ENCODE results near the gene CCDC33.

CCDC33 gene

GRCh38 chr15:74268020-74268419, 31.9 kb downstream of the CCDC33 start:
- H3K36me3 ChIP-seq (ENCODE audit: control insufficient read depth in 2 of 2, insufficient read depth in 2 of 2, low read length in 2 of 2): no peaks in the 10 kb centered on the region
- H3K4me3 ChIP-seq (ENCODE audit: low read length in 2 of 2): no peak overlapping the region
- H3K27ac ChIP-seq (ENCODE audit: low read depth in 2 of 2, low read length in 2 of 2): no peak overlapping the region
- H3K9me3 ChIP-seq (ENCODE audit: control insufficient read depth in 2 of 2, low read length in 2 of 2): no peaks in the 10 kb centered on the region
- no peaks in the 10 kb centered on the region for H3K4me1 ChIP-seq (ENCODE audit: control insufficient read depth in 2 of 2, insufficient read depth in 2 of 2, low read length in 2 of 2)
- H3K9ac ChIP-seq (ENCODE audit: low read depth in 1 of 2, low read length in 2 of 2): no peak overlapping the region
- H3K27me3 ChIP-seq (ENCODE audit: control insufficient read depth in 2 of 2, insufficient read depth in 2 of 2, low read length in 2 of 2): no peaks in the 10 kb centered on the region

- Histone ChIP-seq H3K36me3 (ENCODE audit: control insufficient read depth in 2 of 2, insufficient read depth in 2 of 2, low read length in 2 of 2) (no peaks in the 10 kb centered on the region), H3K27ac (ENCODE audit: low read depth in 2 of 2, low read length in 2 of 2) (no peak overlapping the region), H3K9ac (ENCODE audit: low read depth in 1 of 2, low read length in 2 of 2) (no peak overlapping the region), H3K27me3 (ENCODE audit: control insufficient read depth in 2 of 2, insufficient read depth in 2 of 2, low read length in 2 of 2) (no peaks in the 10 kb centered on the region), H3K4me3 (ENCODE audit: low read length in 2 of 2) (no peak overlapping the region), H3K4me1 (ENCODE audit: control insufficient read depth in 2 of 2, insufficient read depth in 2 of 2, low read length in 2 of 2) (no peaks in the 10 kb centered on the region), H3K9me3 (ENCODE audit: control insufficient read depth in 2 of 2, low read length in 2 of 2) (no peaks in the 10 kb centered on the region)
These were observed 33.4 kb downstream of the CCDC33 start for GRCh38 chr15:74269362-74270035.

- Histone ChIP-seq H3K27me3 (ENCODE audit: control insufficient read depth in 2 of 2, insufficient read depth in 2 of 2, low read length in 2 of 2) (no peaks in the 10 kb centered on the region), H3K36me3 (ENCODE audit: control insufficient read depth in 2 of 2, insufficient read depth in 2 of 2, low read length in 2 of 2) (no peaks in the 10 kb centered on the region)
These were observed 34.0 kb downstream of the CCDC33 start for GRCh38 chr15:74270155-74270554.

GRCh38 chr15:74270854-74271520, 34.9 kb downstream of the CCDC33 start:
- Histone ChIP-seq H3K4me3 (ENCODE audit: low read length in 2 of 2) (no peak overlapping the region), H3K9ac (ENCODE audit: low read depth in 1 of 2, low read length in 2 of 2) (no peak overlapping the region), H3K36me3 (ENCODE audit: control insufficient read depth in 2 of 2, insufficient read depth in 2 of 2, low read length in 2 of 2) (no peaks in the 10 kb centered on the region), H3K27ac (ENCODE audit: low read depth in 2 of 2, low read length in 2 of 2) (no peak overlapping the region), H3K9me3 (ENCODE audit: control insufficient read depth in 2 of 2, low read length in 2 of 2) (no peaks in the 10 kb centered on the region), H3K27me3 (ENCODE audit: control insufficient read depth in 2 of 2, insufficient read depth in 2 of 2, low read length in 2 of 2) (no peaks in the 10 kb centered on the region), H3K4me1 (ENCODE audit: control insufficient read depth in 2 of 2, insufficient read depth in 2 of 2, low read length in 2 of 2) (no peaks in the 10 kb centered on the region)

More at GRCh38 chr15:74270155-74270554, 34.0 kb downstream of the CCDC33 start:
- H3K4me3 ChIP-seq (ENCODE audit: low read length in 2 of 2): no peak overlapping the region
- H3K27ac ChIP-seq (ENCODE audit: low read depth in 2 of 2, low read length in 2 of 2): no peak overlapping the region
- no peak overlapping the region for H3K9ac ChIP-seq (ENCODE audit: low read depth in 1 of 2, low read length in 2 of 2)
- H3K4me1 ChIP-seq (ENCODE audit: control insufficient read depth in 2 of 2, insufficient read depth in 2 of 2, low read length in 2 of 2): no peaks in the 10 kb centered on the region
- no peaks in the 10 kb centered on the region for H3K9me3 ChIP-seq (ENCODE audit: control insufficient read depth in 2 of 2, low read length in 2 of 2)

- H3K27me3 ChIP-seq (ENCODE audit: control insufficient read depth in 2 of 2, insufficient read depth in 2 of 2, low read length in 2 of 2): no peaks in the 10 kb centered on the region
- H3K4me1 ChIP-seq (ENCODE audit: control insufficient read depth in 2 of 2, insufficient read depth in 2 of 2, low read length in 2 of 2): no peaks in the 10 kb centered on the region
These were observed 36.7 kb downstream of the CCDC33 start for GRCh38 chr15:74272812-74273211.

GRCh38 chr15:74274470-74275038, 38.4 kb downstream of the CCDC33 start:
- Histone ChIP-seq H3K4me1 (ENCODE audit: control insufficient read depth in 2 of 2, insufficient read depth in 2 of 2, low read length in 2 of 2) (no peaks in the 10 kb centered on the region), H3K4me3 (ENCODE audit: low read length in 2 of 2) (no peak overlapping the region), H3K27ac (ENCODE audit: low read depth in 2 of 2, low read length in 2 of 2) (no peak overlapping the region), H3K27me3 (ENCODE audit: control insufficient read depth in 2 of 2, insufficient read depth in 2 of 2, low read length in 2 of 2) (no peaks in the 10 kb centered on the region), H3K36me3 (ENCODE audit: control insufficient read depth in 2 of 2, insufficient read depth in 2 of 2, low read length in 2 of 2) (no peaks in the 10 kb centered on the region), H3K9ac (ENCODE audit: low read depth in 1 of 2, low read length in 2 of 2) (no peak overlapping the region), H3K9me3 (ENCODE audit: control insufficient read depth in 2 of 2, low read length in 2 of 2) (no peaks in the 10 kb centered on the region)

More at GRCh38 chr15:74272812-74273211, 36.7 kb downstream of the CCDC33 start:
- Histone ChIP-seq H3K9ac (ENCODE audit: low read depth in 1 of 2, low read length in 2 of 2) (no peak overlapping the region), H3K36me3 (ENCODE audit: control insufficient read depth in 2 of 2, insufficient read depth in 2 of 2, low read length in 2 of 2) (no peaks in the 10 kb centered on the region), H3K9me3 (ENCODE audit: control insufficient read depth in 2 of 2, low read length in 2 of 2) (no peaks in the 10 kb centered on the region), H3K4me3 (ENCODE audit: low read length in 2 of 2) (no peak overlapping the region), H3K27ac (ENCODE audit: low read depth in 2 of 2, low read length in 2 of 2) (no peak overlapping the region)

GRCh38 chr15:74275957-74276356, 39.8 kb downstream of the CCDC33 start:
- Histone ChIP-seq H3K36me3 (ENCODE audit: control insufficient read depth in 2 of 2, insufficient read depth in 2 of 2, low read length in 2 of 2) (no peaks in the 10 kb centered on the region), H3K4me1 (ENCODE audit: control insufficient read depth in 2 of 2, insufficient read depth in 2 of 2, low read length in 2 of 2) (no peaks in the 10 kb centered on the region), H3K27me3 (ENCODE audit: control insufficient read depth in 2 of 2, insufficient read depth in 2 of 2, low read length in 2 of 2) (peaks cover 0 to under 1% of the 10 kb centered on the region in 2 donors), H3K9ac (ENCODE audit: low read depth in 1 of 2, low read length in 2 of 2) (no peak overlapping the region), H3K9me3 (ENCODE audit: control insufficient read depth in 2 of 2, low read length in 2 of 2) (no peaks in the 10 kb centered on the region), H3K4me3 (ENCODE audit: low read length in 2 of 2) (no peak overlapping the region), H3K27ac (ENCODE audit: low read depth in 2 of 2, low read length in 2 of 2) (no peak overlapping the region)

- no peaks in the 10 kb centered on the region for H3K9me3 ChIP-seq (ENCODE audit: control insufficient read depth in 2 of 2, low read length in 2 of 2)
- no peak overlapping the region for H3K27ac ChIP-seq (ENCODE audit: low read depth in 2 of 2, low read length in 2 of 2)
- peaks cover 0 to 2% of the 10 kb centered on the region in 2 donors for H3K27me3 ChIP-seq (ENCODE audit: control insufficient read depth in 2 of 2, insufficient read depth in 2 of 2, low read length in 2 of 2)
- H3K9ac ChIP-seq (ENCODE audit: low read depth in 1 of 2, low read length in 2 of 2): no peak overlapping the region
- H3K4me1 ChIP-seq (ENCODE audit: control insufficient read depth in 2 of 2, insufficient read depth in 2 of 2, low read length in 2 of 2): no peaks in the 10 kb centered on the region
- H3K4me3 ChIP-seq (ENCODE audit: low read length in 2 of 2): no peak overlapping the region
- H3K36me3 ChIP-seq (ENCODE audit: control insufficient read depth in 2 of 2, insufficient read depth in 2 of 2, low read length in 2 of 2): no peaks in the 10 kb centered on the region
These were observed 40.4 kb downstream of the CCDC33 start for GRCh38 chr15:74276560-74276959.

GRCh38 chr15:74277242-74277810, 41.2 kb downstream of the CCDC33 start:
- peaks cover 0 to 2% of the 10 kb centered on the region in 2 donors for H3K27me3 ChIP-seq (ENCODE audit: control insufficient read depth in 2 of 2, insufficient read depth in 2 of 2, low read length in 2 of 2)
- H3K4me1 ChIP-seq (ENCODE audit: control insufficient read depth in 2 of 2, insufficient read depth in 2 of 2, low read length in 2 of 2): no peaks in the 10 kb centered on the region
- H3K4me3 ChIP-seq (ENCODE audit: low read length in 2 of 2): no peak overlapping the region
- H3K9ac ChIP-seq (ENCODE audit: low read depth in 1 of 2, low read length in 2 of 2): no peak overlapping the region
- no peaks in the 10 kb centered on the region for H3K9me3 ChIP-seq (ENCODE audit: control insufficient read depth in 2 of 2, low read length in 2 of 2)
- H3K27ac ChIP-seq (ENCODE audit: low read depth in 2 of 2, low read length in 2 of 2): no peak overlapping the region
- no peaks in the 10 kb centered on the region for H3K36me3 ChIP-seq (ENCODE audit: control insufficient read depth in 2 of 2, insufficient read depth in 2 of 2, low read length in 2 of 2)

- H3K9me3 ChIP-seq (ENCODE audit: control insufficient read depth in 2 of 2, low read length in 2 of 2): no peaks in the 10 kb centered on the region
- no peak overlapping the region for H3K27ac ChIP-seq (ENCODE audit: low read depth in 2 of 2, low read length in 2 of 2)
- no peak overlapping the region for H3K9ac ChIP-seq (ENCODE audit: low read depth in 1 of 2, low read length in 2 of 2)
- peaks cover 0 to 2% of the 10 kb centered on the region in 2 donors for H3K27me3 ChIP-seq (ENCODE audit: control insufficient read depth in 2 of 2, insufficient read depth in 2 of 2, low read length in 2 of 2)
- H3K4me3 ChIP-seq (ENCODE audit: low read length in 2 of 2): no peak overlapping the region
- no peaks in the 10 kb centered on the region for H3K4me1 ChIP-seq (ENCODE audit: control insufficient read depth in 2 of 2, insufficient read depth in 2 of 2, low read length in 2 of 2)
- no peaks in the 10 kb centered on the region for H3K36me3 ChIP-seq (ENCODE audit: control insufficient read depth in 2 of 2, insufficient read depth in 2 of 2, low read length in 2 of 2)
These were observed 42.1 kb downstream of the CCDC33 start for GRCh38 chr15:74278207-74278606.
